GM12875 (cell line): ENCODE results near the gene OOSP4B.
"Not testable (repeated sequence)": the region's sequence is repeated elsewhere in the genome, so short reads cannot be mapped to it uniquely, and the experiment has no call there.

Experiments used
- H3K4me3 ChIP-seq: one replicate; pipeline ENCODE4 v1.5.1; 2011; ENCODE audit warnings: low read depth, low read length, control low read depth
- CTCF ChIP-seq: IDR thresholded peaks from 2 replicates; pipeline ENCODE4 v1.5.1; 2011; ENCODE audit warnings: low read depth, mild to moderate bottlenecking, control low read depth, inconsistent platforms, low read length, moderate library complexity, borderline replicate concordance; ENCODE audit not compliant: insufficient read depth

Gene OOSP4B

GRCh38 chr11:60016881-60017280 lies at the start of gene OOSP4B:
OOSP4B (plus strand) TSS chr11:60017181.
- no peak for TF ChIP-seq CTCF
- H3K4me3 ChIP-seq, result no peak within 1 kb of the TSS

- TF ChIP-seq CTCF, result no peak
- H3K4me3 ChIP-seq, result no peak overlapping the region
These were observed 49.1 kb upstream of the OOSP4B start for GRCh38 chr11:59967677-59968394.

GRCh38 chr11:59968395-59968783 lies 48.6 kb upstream of the OOSP4B start:
- no peak for TF ChIP-seq CTCF

GRCh38 chr11:59973097-59973496 lies 43.9 kb upstream of the OOSP4B start:
- no peak overlapping the region for H3K4me3 ChIP-seq
- TF ChIP-seq CTCF, result no peak

More at GRCh38 chr11:59968395-59968783, 48.6 kb upstream of the OOSP4B start:
- H3K4me3 ChIP-seq, result no peak overlapping the region

GRCh38 chr11:59981106-59981770 lies 35.7 kb upstream of the OOSP4B start:
- no peak for TF ChIP-seq CTCF
- no peak overlapping the region for H3K4me3 ChIP-seq

GRCh38 chr11:59982037-59982436 lies 34.9 kb upstream of the OOSP4B start:
- not testable (repeated sequence) for H3K4me3 ChIP-seq

GRCh38 chr11:59983212-59983611 lies 33.8 kb upstream of the OOSP4B start:
- no peak overlapping the region for H3K4me3 ChIP-seq
- no peak for TF ChIP-seq CTCF
